ENCODE measurements around the gene DEPDC5. TPM values are rescaled to one million over a fixed set of nuclear protein-coding genes. Genes with fewer than 3 reads are reported as not detected.

DEPDC5 gene
- total RNA-seq, 4 donors from 2014 or later: 11.5 to 20.6 (median 13.8) TPM

- TF ChIP-seq CTCF (IDR thresholded peaks at IDR 0.05): no peak
- peak; percentile 53 for ATAC-seq (ENCODE audit: low FRiP score)
- DNase-seq (ENCODE audit: low spot score): no peak
These were observed 87.4 kb downstream of the DEPDC5 start for GRCh38 chr22:31841078-31841827.

- TF ChIP-seq CTCF (IDR thresholded peaks at IDR 0.05): no peak
- no peak for DNase-seq (ENCODE audit: low spot score)
- no peak for ATAC-seq (ENCODE audit: low FRiP score)
These were observed 89.7 kb downstream of the DEPDC5 start for GRCh38 chr22:31843526-31843925.

GRCh38 chr22:31844941-31845340, 91.1 kb downstream of the DEPDC5 start:
- no peak for TF ChIP-seq CTCF (IDR thresholded peaks at IDR 0.05)
- DNase-seq (ENCODE audit: low spot score) (no peak), ATAC-seq (ENCODE audit: low FRiP score) (no peak)

GRCh38 chr22:31846161-31847115, 92.6 kb downstream of the DEPDC5 start:
- TF ChIP-seq CTCF (IDR thresholded peaks at IDR 0.05): no peak
- ATAC-seq (ENCODE audit: low FRiP score): no peak
- DNase-seq (ENCODE audit: low spot score): no peak

GRCh38 chr22:31848411-31848810, 94.6 kb downstream of the DEPDC5 start:
- ATAC-seq (ENCODE audit: low FRiP score) (no peak), DNase-seq (ENCODE audit: low spot score) (no peak)
- TF ChIP-seq CTCF (IDR thresholded peaks at IDR 0.05): no peak

- no peak for TF ChIP-seq CTCF (IDR thresholded peaks at IDR 0.05)
- DNase-seq (ENCODE audit: low spot score) (no peak), ATAC-seq (ENCODE audit: low FRiP score) (no peak)
These were observed 96.3 kb downstream of the DEPDC5 start for GRCh38 chr22:31850135-31850534.

Data from omental fat pad (tissue), 4 donors.